ENCODE results near the gene PLXDC2.

The PLXDC2 gene

DNA sequence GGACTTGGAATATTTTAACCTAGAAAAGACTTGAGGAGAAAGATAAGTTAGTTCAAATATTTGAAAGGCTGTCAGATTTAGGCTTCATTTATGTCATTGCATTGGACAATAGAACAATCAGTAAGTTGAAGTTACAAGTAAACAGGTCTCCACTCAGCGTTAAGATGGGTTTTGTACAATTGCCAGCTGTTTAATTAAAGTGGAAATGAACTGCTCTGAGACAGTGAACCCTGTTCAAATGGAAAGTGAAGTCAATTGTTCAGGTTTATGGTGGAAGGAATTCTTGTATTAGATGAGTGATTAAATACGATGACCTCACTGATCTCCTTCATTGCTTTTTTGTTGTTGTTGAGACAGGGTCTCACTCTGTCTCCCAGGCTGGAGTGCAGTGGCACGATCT is 151.7 kb downstream of the PLXDC2 start:
- no peaks in the 10 kb centered on the region for H3K36me3 ChIP-seq (ENCODE audit: control insufficient read depth in 2 of 2, insufficient read depth in 1 of 2, low read length in 2 of 2)
- ChIA-PET POLR2A (no interaction called here), CTCF (no interaction called here)
- H3K4me3 ChIP-seq (ENCODE audit: low read depth, low read length) = no peak overlapping the region
- no peaks in the 10 kb centered on the region for H3K9me3 ChIP-seq (ENCODE audit: control insufficient read depth, insufficient read depth, low read depth, low read length)
- no peaks in the 10 kb centered on the region for H3K4me1 ChIP-seq (ENCODE audit: control insufficient read depth, insufficient read depth, low read length)
- no peak overlapping the region for H3K27ac ChIP-seq (ENCODE audit: extremely low read depth, low read depth, low read length)
- TF ChIP-seq ZNF169 (tag by site-specific recombination; IDR thresholded peaks at IDR 0.05) = no peak
- no peak for TF ChIP-seq ZBTB17 (tag by site-specific recombination; IDR thresholded peaks at IDR 0.05)
- no peak for TF ChIP-seq ZNF639 (tag by site-specific recombination; IDR thresholded peaks at IDR 0.05)
- TF ChIP-seq ZNF121 (tag by site-specific recombination; IDR thresholded peaks at IDR 0.05) = no peak
- TF ChIP-seq SP7 (tag by site-specific recombination; IDR thresholded peaks at IDR 0.05) = no peak
- TF ChIP-seq EGR2 (tag by site-specific recombination; IDR thresholded peaks at IDR 0.05; ENCODE audit: low read depth) = no peak
- TF ChIP-seq ZNF10 (tag by site-specific recombination; IDR thresholded peaks at IDR 0.05) = no peak
- TF ChIP-seq KLF1 (tag by site-specific recombination; IDR thresholded peaks at IDR 0.05) = no peak
- TF ChIP-seq ZNF132 (tag by site-specific recombination; IDR thresholded peaks at IDR 0.05; ENCODE audit: borderline replicate concordance) = no peak
- TF ChIP-seq, protein P1, sequence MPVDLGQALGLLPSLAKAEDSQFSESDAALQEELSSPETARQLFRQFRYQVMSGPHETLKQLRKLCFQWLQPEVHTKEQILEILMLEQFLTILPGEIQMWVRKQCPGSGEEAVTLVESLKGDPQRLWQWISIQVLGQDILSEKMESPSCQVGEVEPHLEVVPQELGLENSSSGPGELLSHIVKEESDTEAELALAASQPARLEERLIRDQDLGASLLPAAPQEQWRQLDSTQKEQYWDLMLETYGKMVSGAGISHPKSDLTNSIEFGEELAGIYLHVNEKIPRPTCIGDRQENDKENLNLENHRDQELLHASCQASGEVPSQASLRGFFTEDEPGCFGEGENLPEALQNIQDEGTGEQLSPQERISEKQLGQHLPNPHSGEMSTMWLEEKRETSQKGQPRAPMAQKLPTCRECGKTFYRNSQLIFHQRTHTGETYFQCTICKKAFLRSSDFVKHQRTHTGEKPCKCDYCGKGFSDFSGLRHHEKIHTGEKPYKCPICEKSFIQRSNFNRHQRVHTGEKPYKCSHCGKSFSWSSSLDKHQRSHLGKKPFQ (tag by site-specific recombination; IDR thresholded peaks at IDR 0.05) = no peak
- TF ChIP-seq ZNF610 (tag by site-specific recombination; IDR thresholded peaks at IDR 0.05; ENCODE audit: borderline replicate concordance) = no peak

DNA sequence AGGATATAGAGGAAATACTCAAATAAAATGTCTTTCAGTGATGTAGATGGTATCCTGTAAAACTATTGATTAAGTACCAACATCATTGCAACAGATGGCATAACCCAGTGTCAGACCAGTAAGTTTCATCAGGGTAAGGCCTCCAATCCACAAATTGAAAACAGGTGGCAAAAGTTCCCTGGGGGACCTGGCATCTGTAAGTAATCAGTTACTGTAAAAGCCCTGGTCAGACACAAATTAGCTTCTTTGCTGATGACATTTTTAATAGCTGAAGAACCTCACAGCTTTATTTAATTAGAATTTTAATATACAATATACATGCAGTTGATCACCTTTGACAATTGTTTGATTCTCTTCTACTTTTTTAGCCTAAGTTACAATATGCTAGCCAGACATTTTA is 152.5 kb downstream of the PLXDC2 start:
- H3K4me3 ChIP-seq (ENCODE audit: low read depth, low read length) = no peak overlapping the region
- ChIA-PET CTCF (no interaction called here), POLR2A (no interaction called here)
- H3K27ac ChIP-seq (ENCODE audit: extremely low read depth, low read depth, low read length) = no peak overlapping the region
- H3K36me3 ChIP-seq (ENCODE audit: control insufficient read depth in 2 of 2, insufficient read depth in 1 of 2, low read length in 2 of 2) = no peaks in the 10 kb centered on the region
- H3K4me1 ChIP-seq (ENCODE audit: control insufficient read depth, insufficient read depth, low read length) = no peaks in the 10 kb centered on the region
- no peaks in the 10 kb centered on the region for H3K9me3 ChIP-seq (ENCODE audit: control insufficient read depth, insufficient read depth, low read depth, low read length)
- TF ChIP-seq, protein P2, sequence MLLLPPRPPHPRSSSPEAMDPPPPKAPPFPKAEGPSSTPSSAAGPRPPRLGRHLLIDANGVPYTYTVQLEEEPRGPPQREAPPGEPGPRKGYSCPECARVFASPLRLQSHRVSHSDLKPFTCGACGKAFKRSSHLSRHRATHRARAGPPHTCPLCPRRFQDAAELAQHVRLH (tag by site-specific recombination; IDR thresholded peaks at IDR 0.05) = no peak
- TF ChIP-seq, protein P3, sequence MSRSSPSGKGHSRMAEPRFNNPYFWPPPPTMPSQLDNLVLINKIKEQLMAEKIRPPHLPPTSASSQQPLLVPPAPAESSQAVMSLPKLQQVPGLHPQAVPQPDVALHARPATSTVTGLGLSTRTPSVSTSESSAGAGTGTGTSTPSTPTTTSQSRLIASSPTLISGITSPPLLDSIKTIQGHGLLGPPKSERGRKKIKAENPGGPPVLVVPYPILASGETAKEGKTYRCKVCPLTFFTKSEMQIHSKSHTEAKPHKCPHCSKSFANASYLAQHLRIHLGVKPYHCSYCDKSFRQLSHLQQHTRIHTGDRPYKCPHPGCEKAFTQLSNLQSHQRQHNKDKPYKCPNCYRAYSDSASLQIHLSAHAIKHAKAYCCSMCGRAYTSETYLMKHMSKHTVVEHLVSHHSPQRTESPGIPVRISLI (tag by site-specific recombination; IDR thresholded peaks at IDR 0.05) = no peak
- no peak for TF ChIP-seq ZNF792 (tag by site-specific recombination; IDR thresholded peaks at IDR 0.05)
- no peak for TF ChIP-seq ZEB2 (tag by site-specific recombination; IDR thresholded peaks at IDR 0.05)
- TF ChIP-seq GFI1B (tag by site-specific recombination; IDR thresholded peaks at IDR 0.05) = no peak
- no peak for TF ChIP-seq ZBTB44 (tag by site-specific recombination; IDR thresholded peaks at IDR 0.05)
- TF ChIP-seq ZNF513 (tag by site-specific recombination; IDR thresholded peaks at IDR 0.05) = no peak
- no peak for TF ChIP-seq ZNF529 (tag by site-specific recombination; IDR thresholded peaks at IDR 0.05; ENCODE audit: insufficient replicate concordance)
- TF ChIP-seq ZNF530 (tag by site-specific recombination; IDR thresholded peaks at IDR 0.05; ENCODE audit: low read depth) = no peak
- no peak for TF ChIP-seq ZNF48 (tag by site-specific recombination; IDR thresholded peaks at IDR 0.05)
- TF ChIP-seq OVOL3 (tag by site-specific recombination; IDR thresholded peaks at IDR 0.05) = no peak
- no peak for TF ChIP-seq CTCF (tag by site-specific recombination; IDR thresholded peaks at IDR 0.05)
